HCT116 (cell line): ENCODE data around the gene SPRN. TPM values are rescaled to one million over a fixed set of nuclear protein-coding genes. Genes with fewer than 3 reads are reported as not detected.
"Not testable (repeated sequence)": the region's sequence is repeated elsewhere in the genome, so short reads cannot be mapped to it uniquely, and the experiment has no call there.

ENCODE experiments used
- ATAC-seq: fragments of 200-7000 bp; cut with Tn5 transposase; 2 replicates; pipeline ENCODE4 v1.9.1; 2020; ENCODE audit warnings: mild to moderate bottlenecking, moderate library complexity
- BruUV-seq: library from RNA; stranded (reverse); fragments of 400-500 nt; replicated peaks from 2 replicates; lab custom pipeline; 2021; lab: Mats Ljungman, UMichigan
- CTCF ChIA-PET: fragments of 300-600 bp; sonication (Branson Sonifier 250); formaldehyde crosslinking; loops from one replicate; lab custom pipeline; 2021; ENCODE audit warnings: antibody characterized with exemption; lab: Charles Lee
- POLR2A ChIA-PET: fragments of 300-600, 350-600 bp; sonication (Branson Sonifier 250); formaldehyde crosslinking; loops from one replicate; lab custom pipeline; 2021; ENCODE audit warnings: antibody characterized with exemption; lab: Charles Lee
- RAD21 ChIA-PET, 2 experiments: fragments of 300-600 bp; sonication (Branson Sonifier 250); formaldehyde crosslinking; loops; one replicate each; lab custom pipeline; 2023; ENCODE audit warnings: low total read pairs in 2 of 2; ENCODE audit not compliant: uncharacterized antibody in 2 of 2, unreplicated experiment in 2 of 2, low non-redundant PET in 1 of 2; lab: Charles Lee
- DNase-seq: peaks from one replicate; pipeline ENCODE4 v3.0.0-alpha.2; 2010; ENCODE audit warnings: low read depth, low spot score
- H2AFZ ChIP-seq: fragments of 200-600 bp; shearing (Covaris generic), sonication (generic); 2 replicates; pipeline ENCODE4 v1.6.1; 2017; ENCODE audit warnings: low read depth, mixed run types, mixed read lengths, antibody characterized with exemption, low read length; ENCODE audit not compliant: poor library complexity, severe bottlenecking
- H3K27ac ChIP-seq: 2 replicates; pipeline ENCODE4 v1.5.1; 2012; ENCODE audit warnings: low read depth, low read length
- H3K27me3 ChIP-seq: fragments of 200-600 bp; sonication (generic); 2 replicates; pipeline ENCODE4 v1.6.1; 2016; ENCODE audit warnings: mixed run types, low read length, mixed read lengths; ENCODE audit not compliant: insufficient read depth
- H3K36me3 ChIP-seq, 2 experiments: fragments of 200-500 bp in 1 of 2; fragments of 200-600 bp in 1 of 2; sonication (Bioruptor generic) in 1 of 2; sonication (generic) in 1 of 2; 2 replicates each; pipeline versions ENCODE4 v1.5.1 to v1.6.1; 2014 to 2016; ENCODE audit warnings: low read length in 2 of 2, inconsistent platforms in 1 of 2, mixed read lengths in 1 of 2, mixed run types in 1 of 2; ENCODE audit not compliant: insufficient read depth in 2 of 2, control insufficient read depth in 1 of 2
- H3K4me1 ChIP-seq, 2 experiments: fragments of 200-600 bp in 1 of 2; sonication (generic) in 1 of 2; 2 replicates each; pipeline versions ENCODE4 v1.5.1 to v1.6.1; 2012 to 2017; ENCODE audit warnings: low read length in 2 of 2, inconsistent platforms in 1 of 2, mild to moderate bottlenecking in 1 of 2, mixed read lengths in 1 of 2, mixed run types in 1 of 2, moderate library complexity in 1 of 2; ENCODE audit not compliant: insufficient read depth in 2 of 2, control insufficient read depth in 1 of 2
- H3K4me2 ChIP-seq: fragments of 200-600 bp; sonication (generic); 2 replicates; pipeline ENCODE4 v1.6.1; 2017; ENCODE audit warnings: mixed run types, low read length, mixed read lengths
- H3K4me3 ChIP-seq, 2 experiments: fragments of 200-600 bp in 1 of 2; sonication (generic) in 1 of 2; replicated peaks in 1 of 2; 2 replicates each; pipeline ENCODE4 v1.5.1; 2011 to 2016; ENCODE audit warnings: low read length in 2 of 2, control low read depth in 1 of 2, low read depth in 1 of 2, mild to moderate bottlenecking in 1 of 2, mixed read lengths in 1 of 2, mixed run types in 1 of 2
- H3K79me2 ChIP-seq: fragments of 200-600 bp; sonication (generic); 2 replicates; pipeline ENCODE4 v1.6.1; 2017; ENCODE audit warnings: mild to moderate bottlenecking, mixed run types, low read length, moderate library complexity, mixed read lengths; ENCODE audit not compliant: insufficient read depth
- H3K9ac ChIP-seq: fragments of 200-600 bp; sonication (generic); 2 replicates; pipeline ENCODE4 v1.6.1; 2016; ENCODE audit warnings: low read length, mixed read lengths
- H3K9me2 ChIP-seq: fragments of 200-600 bp; sonication (generic), shearing (Covaris generic); 2 replicates; pipeline ENCODE4 v1.6.1; 2017; ENCODE audit warnings: mixed run types, mild to moderate bottlenecking, moderate library complexity; ENCODE audit not compliant: insufficient read depth
- H3K9me3 ChIP-seq, 2 experiments: fragments of 200-500 bp in 1 of 2; fragments of 200-600 bp in 1 of 2; sonication (Bioruptor generic) in 1 of 2; sonication (generic) in 1 of 2; 2 replicates each; pipeline ENCODE4 v1.6.1; 2014 to 2017; ENCODE audit warnings: low read length in 2 of 2, mixed read lengths in 2 of 2, inconsistent platforms in 1 of 2, low read depth in 1 of 2, mild to moderate bottlenecking in 1 of 2, mixed run types in 1 of 2, moderate library complexity in 1 of 2; ENCODE audit not compliant: control insufficient read depth in 1 of 2, insufficient read depth in 1 of 2
- H4K20me1 ChIP-seq: fragments of 200-600 bp; sonication (generic), shearing (Covaris generic); 2 replicates; pipeline ENCODE4 v1.6.1; 2017; ENCODE audit warnings: mixed run types, mild to moderate bottlenecking, moderate library complexity; ENCODE audit not compliant: insufficient read depth
- CEBPB ChIP-seq: IDR thresholded peaks from 2 replicates; pipeline ENCODE4 v1.6.1; 2012; ENCODE audit warnings: low read depth
- CTCF ChIP-seq, 3 experiments: fragments of 200-600 bp in 1 of 3; sonication (generic) in 1 of 3; IDR thresholded peaks in 2 of 3; conservative IDR thresholded peaks in 1 of 3; 2 replicates each; pipeline ENCODE4 v1.5.1; 2012 to 2017; ENCODE audit warnings: low read depth in 2 of 3, low read length in 2 of 3, antibody characterized with exemption in 1 of 3, borderline replicate concordance in 1 of 3, control low read depth in 1 of 3, mild to moderate bottlenecking in 1 of 3, mixed read lengths in 1 of 3, mixed run types in 1 of 3, moderate library complexity in 1 of 3; ENCODE audit not compliant: insufficient read depth in 1 of 3
- ELF1 ChIP-seq: IDR thresholded peaks from 2 replicates; pipeline ENCODE4 v1.6.1; 2012; ENCODE audit warnings: low read depth, borderline replicate concordance
- FOSL1 ChIP-seq: IDR thresholded peaks from 2 replicates; pipeline ENCODE4 v1.6.1; 2012; ENCODE audit warnings: low read depth
- JUND ChIP-seq: IDR thresholded peaks from 2 replicates; pipeline ENCODE4 v1.6.1; 2012
- RAD21 ChIP-seq: IDR thresholded peaks from 2 replicates; pipeline ENCODE4 v1.6.1; 2012; ENCODE audit warnings: low read depth, mild to moderate bottlenecking
- ZBTB33 ChIP-seq: IDR thresholded peaks from 2 replicates; pipeline ENCODE4 v1.6.1; 2011; ENCODE audit warnings: mild to moderate bottlenecking, low read length, moderate library complexity; ENCODE audit not compliant: insufficient replicate concordance; ENCODE audit errors: extremely low read depth
- ZFX ChIP-seq: fragments of 450-650 bp; IDR thresholded peaks from 2 replicates; pipeline ENCODE4 v1.6.1; 2017
- intact Hi-C: fragments of 100-400 bp; cut with micrococcal nuclease; formaldehyde crosslinking; loops from 2 replicates; pipeline ENCODE4 v1.10.0; 2022
- total RNA-seq: library from RNA; stranded (reverse); gene quantifications from one replicate; pipeline ENCODE4 v1.2.1, GENCODE V29; 2021; ENCODE audit not compliant: unreplicated experiment

The SPRN gene
- total RNA-seq, 1 experiment from 2014 or later, result not detected

- TF ChIP-seq FOSL1 (no peak), ZFX (no peak)
Measured at GRCh38 chr10:133439517-133440461, 15.4 kb upstream of the SPRN start (continued).

- no peak overlapping the region for H3K27ac ChIP-seq
- DNase-seq, result peak; percentile 0
- no TSS peak for BruUV-seq
- ATAC-seq, result peak; percentile 52; the same call in 1 of the 2 replicates
- H3K9me3 ChIP-seq, result no peaks in the 10 kb centered on the region
- no peaks in the 10 kb centered on the region for H4K20me1 ChIP-seq
- RAD21 ChIA-PET, result interaction anchor here in 1 of 2 experiments (0.6 kb wide), 1 partner anchor 109 kb away, joined by 3 read pairs; no protein-coding TSS in a partner anchor
- no peak overlapping the region for H3K4me3 ChIP-seq
- H3K9me2 ChIP-seq, result no peaks in the 10 kb centered on the region
- H3K4me1 ChIP-seq, result no peaks in the 10 kb centered on the region
- no peak overlapping the region for H3K4me2 ChIP-seq
- H2AFZ ChIP-seq, result no peak overlapping the region
- no peak overlapping the region for H3K9ac ChIP-seq
- H3K27me3 ChIP-seq, result no peaks in the 10 kb centered on the region
- POLR2A ChIA-PET, result no interaction called here
- no peaks in the 10 kb centered on the region for H3K36me3 ChIP-seq
- CTCF ChIA-PET, result interaction anchor here (0.7 kb wide), 1 partner anchor 47 kb away, joined by 3 read pairs; no protein-coding TSS in a partner anchor
- intact Hi-C loops, result no loop called here
- no peaks in the 10 kb centered on the region for H3K79me2 ChIP-seq
- peak; percentile 4 to 35 (median 28); a peak in 3 of 6 replicates for TF ChIP-seq CTCF (IDR thresholded peaks at IDR 0.05 in 2 of 3, conservative IDR thresholded peaks at IDR 0.05 in 1 of 3; ENCODE audit: borderline replicate concordance in 1 of 3, insufficient read depth in 1 of 3, low read depth in 2 of 3, low read length in 2 of 3)
- TF ChIP-seq RAD21, result no peak
- no peak for TF ChIP-seq CEBPB
- TF ChIP-seq FOSL1, result no peak
- no peak for TF ChIP-seq ZBTB33
- no peak for TF ChIP-seq JUND
- no peak for TF ChIP-seq ELF1
Measured at GRCh38 chr10:133438711-133439273, 14.4 kb upstream of the SPRN start.

GRCh38 chr10:133432789-133433188 is 8.4 kb upstream of the SPRN start:
- H3K27ac ChIP-seq, RAD21 ChIA-PET, H2AFZ ChIP-seq, H3K4me3 ChIP-seq, DNase-seq, H3K9ac ChIP-seq, H3K27me3 ChIP-seq, H4K20me1 ChIP-seq, intact Hi-C loops, H3K4me2 ChIP-seq, H3K9me3 ChIP-seq, CTCF ChIA-PET, H3K36me3 ChIP-seq, H3K9me2 ChIP-seq, ATAC-seq, H3K4me1 ChIP-seq, H3K79me2 ChIP-seq, BruUV-seq, POLR2A ChIA-PET: not testable (repeated sequence)
